ENCODE data around the gene BBS2.

GRCh38 chr16:56479469-56479868 lies 40.4 kb downstream of the BBS2 start:
- no peak for TF ChIP-seq CTCF (IDR thresholded peaks at IDR 0.05; ENCODE audit: low read depth, low read length, missing input control)
- no peak for TF ChIP-seq JUND (IDR thresholded peaks at IDR 0.05)
- TF ChIP-seq TAF1 (conservative IDR thresholded peaks at IDR 0.05), result no peak
- TF ChIP-seq YY1 (IDR thresholded peaks at IDR 0.05), result no peak
- TF ChIP-seq, protein P1, sequence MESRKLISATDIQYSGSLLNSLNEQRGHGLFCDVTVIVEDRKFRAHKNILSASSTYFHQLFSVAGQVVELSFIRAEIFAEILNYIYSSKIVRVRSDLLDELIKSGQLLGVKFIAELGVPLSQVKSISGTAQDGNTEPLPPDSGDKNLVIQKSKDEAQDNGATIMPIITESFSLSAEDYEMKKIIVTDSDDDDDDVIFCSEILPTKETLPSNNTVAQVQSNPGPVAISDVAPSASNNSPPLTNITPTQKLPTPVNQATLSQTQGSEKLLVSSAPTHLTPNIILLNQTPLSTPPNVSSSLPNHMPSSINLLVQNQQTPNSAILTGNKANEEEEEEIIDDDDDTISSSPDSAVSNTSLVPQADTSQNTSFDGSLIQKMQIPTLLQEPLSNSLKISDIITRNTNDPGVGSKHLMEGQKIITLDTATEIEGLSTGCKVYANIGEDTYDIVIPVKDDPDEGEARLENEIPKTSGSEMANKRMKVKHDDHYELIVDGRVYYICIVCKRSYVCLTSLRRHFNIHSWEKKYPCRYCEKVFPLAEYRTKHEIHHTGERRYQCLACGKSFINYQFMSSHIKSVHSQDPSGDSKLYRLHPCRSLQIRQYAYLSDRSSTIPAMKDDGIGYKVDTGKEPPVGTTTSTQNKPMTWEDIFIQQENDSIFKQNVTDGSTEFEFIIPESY (IDR thresholded peaks at IDR 0.05), result no peak
- no peak for TF ChIP-seq GABPA (IDR thresholded peaks at IDR 0.05 in 1 of 2, conservative IDR thresholded peaks at IDR 0.05 in 1 of 2)

Measured in liver (tissue), 3 donors.